IMR-90 (cell line): Measurements from ENCODE around the gene CA5B. TPM values are rescaled to one million over a fixed set of nuclear protein-coding genes. Genes with fewer than 3 reads are reported as not detected.

Source experiments
- ATAC-seq: fragments of 200-7000 bp; cut with Tn5 transposase; 2 replicates; pipeline ENCODE4 v1.9.1; 2020; ENCODE audit warnings: low read depth, mild to moderate bottlenecking, moderate library complexity
- BruUV-seq: library from RNA; stranded (reverse); fragments of 400-500 nt; replicated peaks from 2 replicates; lab custom pipeline; 2021; lab: Mats Ljungman, UMichigan
- CTCF ChIA-PET: fragments of 300-600 bp; formaldehyde crosslinking; extraction: SDS; loops from one replicate; lab custom pipeline; 2021; ENCODE audit warnings: antibody characterized with exemption; lab: Yijun Ruan, JAX
- POLR2A ChIA-PET: fragments of 300-600 bp; sonication (Branson Sonifier 250); formaldehyde crosslinking; loops from one replicate; lab custom pipeline; 2022; ENCODE audit warnings: antibody characterized with exemption; ENCODE audit not compliant: unreplicated experiment; lab: Charles Lee
- DNase-seq: peaks from one replicate; pipeline ENCODE4 v3.0.0; 2013
- H2AFZ ChIP-seq: replicated peaks from 2 replicates; pipeline ENCODE3; 2013; ENCODE audit warnings: low read length, mild to moderate bottlenecking; ENCODE audit not compliant: poor library complexity
- H2AK5ac ChIP-seq: 2 replicates; pipeline ENCODE4 v1.6.1; 2013; ENCODE audit warnings: low read depth, low read length, inconsistent platforms
- H2AK9ac ChIP-seq: replicated peaks from 2 replicates; pipeline ENCODE3; 2013; ENCODE audit warnings: mild to moderate bottlenecking, low read depth, low read length, moderate library complexity; ENCODE audit not compliant: poor library complexity
- H2BK120ac ChIP-seq: 2 replicates; pipeline ENCODE4 v1.6.1; 2013; ENCODE audit warnings: low read depth, low read length, inconsistent platforms
- H2BK15ac ChIP-seq: 3 replicates; pipeline ENCODE4 v1.6.1; 2013; ENCODE audit warnings: low read depth, low read length, inconsistent platforms
- H2BK20ac ChIP-seq: 2 replicates; pipeline ENCODE4 v1.6.1; 2013; ENCODE audit warnings: low read depth, mild to moderate bottlenecking, inconsistent platforms, low read length, moderate library complexity
- H2BK5ac ChIP-seq: 2 replicates; pipeline ENCODE4 v1.6.1; 2013; ENCODE audit warnings: mild to moderate bottlenecking, low read depth, low read length, inconsistent platforms; ENCODE audit not compliant: poor library complexity, severe bottlenecking
- H3K14ac ChIP-seq: replicated peaks from 2 replicates; pipeline ENCODE4 v1.6.1; 2013; ENCODE audit warnings: low read depth, low read length, inconsistent platforms
- H3K18ac ChIP-seq: 2 replicates; pipeline ENCODE4 v1.6.1; 2013; ENCODE audit warnings: low read depth, low read length, control low read depth
- H3K23ac ChIP-seq: 2 replicates; pipeline ENCODE4 v1.6.1; 2013; ENCODE audit warnings: low read depth, low read length, inconsistent platforms
- H3K27ac ChIP-seq: 2 replicates; pipeline ENCODE4 v1.5.1; 2013; ENCODE audit warnings: mild to moderate bottlenecking, control low read depth, low read length; ENCODE audit not compliant: insufficient read depth
- H3K27me3 ChIP-seq: 2 replicates; pipeline ENCODE4 v1.6.1; 2013; ENCODE audit warnings: low read length; ENCODE audit not compliant: control insufficient read depth, insufficient read depth
- H3K36me3 ChIP-seq: 2 replicates; pipeline ENCODE4 v1.6.1; 2013; ENCODE audit warnings: low read length, mixed read lengths; ENCODE audit not compliant: control insufficient read depth, insufficient read depth
- H3K4ac ChIP-seq: 2 replicates; pipeline ENCODE4 v1.6.1; 2013; ENCODE audit warnings: low read depth, low read length, inconsistent platforms
- H3K4me1 ChIP-seq: 2 replicates; pipeline ENCODE4 v1.6.1; 2013; ENCODE audit warnings: low read length, mixed read lengths; ENCODE audit not compliant: control insufficient read depth, insufficient read depth
- H3K4me2 ChIP-seq: 2 replicates; pipeline ENCODE4 v1.6.1; 2013; ENCODE audit warnings: low read depth, mild to moderate bottlenecking, control low read depth, low read length, moderate library complexity
- H3K4me3 ChIP-seq: 2 replicates; pipeline ENCODE4 v1.5.1; 2013; ENCODE audit warnings: low read depth, mild to moderate bottlenecking, control low read depth, low read length, moderate library complexity; ENCODE audit not compliant: insufficient read depth
- H3K56ac ChIP-seq: 2 replicates; pipeline ENCODE4 v1.6.1; 2013; ENCODE audit warnings: low read length, inconsistent platforms; ENCODE audit not compliant: insufficient read depth; ENCODE audit errors: extremely low read depth
- H3K79me1 ChIP-seq, 2 experiments: 2 replicates each; pipeline ENCODE4 v1.6.1; 2013; ENCODE audit warnings: low read length in 2 of 2, inconsistent platforms in 1 of 2, low read depth in 1 of 2
- H3K9ac ChIP-seq: 2 replicates; pipeline ENCODE4 v1.6.1; 2013; ENCODE audit warnings: low read depth, low read length, control low read depth
- H3K9me1 ChIP-seq: 2 replicates; pipeline ENCODE4 v1.6.1; 2013; ENCODE audit warnings: low read length, inconsistent platforms; ENCODE audit not compliant: insufficient read depth
- H3K9me3 ChIP-seq: 2 replicates; pipeline ENCODE4 v1.6.1; 2013; ENCODE audit warnings: low read length; ENCODE audit not compliant: control insufficient read depth, insufficient read depth
- H4K20me1 ChIP-seq: 2 replicates; pipeline ENCODE4 v1.6.1; 2013; ENCODE audit warnings: low read length, inconsistent platforms; ENCODE audit not compliant: insufficient read depth
- H4K5ac ChIP-seq: 2 replicates; pipeline ENCODE4 v1.6.1; 2013; ENCODE audit warnings: mild to moderate bottlenecking, low read depth, low read length, control low read depth
- H4K8ac ChIP-seq, 2 experiments: 2 replicates each; pipeline ENCODE4 v1.6.1; 2013; ENCODE audit warnings: low read depth in 2 of 2, low read length in 2 of 2, control low read depth in 1 of 2, inconsistent platforms in 1 of 2
- H4K91ac ChIP-seq: 2 replicates; pipeline ENCODE4 v1.6.1; 2013; ENCODE audit warnings: low read depth, low read length, inconsistent platforms; ENCODE audit not compliant: insufficient read depth
- CEBPB ChIP-seq: IDR thresholded peaks from 2 replicates; pipeline ENCODE4 v1.6.1; 2012; ENCODE audit warnings: low read depth, low read length, improper control_type of control experiment
- MXI1 ChIP-seq: IDR thresholded peaks from 2 replicates; pipeline ENCODE4 v1.6.1; 2012; ENCODE audit warnings: low read depth, mild to moderate bottlenecking, low read length, moderate library complexity, borderline replicate concordance
- RFX5 ChIP-seq: IDR thresholded peaks from 2 replicates; pipeline ENCODE4 v1.8.0; 2012; ENCODE audit warnings: low read depth, mild to moderate bottlenecking, low read length, moderate library complexity
- SMC3 ChIP-seq: fragments of 150-350 bp; IDR thresholded peaks from 2 replicates; pipeline ENCODE4 v1.6.1; 2016; ENCODE audit warnings: low read depth, mild to moderate bottlenecking, antibody characterized with exemption, low read length, moderate library complexity
- WGBS, 2 experiments: methylation state at CpG; one replicate each; pipeline versions ENCODE4 v1.1.5 to v1.1.7; 2013; ENCODE audit warnings: missing lambda C conversion rate in 2 of 2; ENCODE audit not compliant: insufficient read length in 1 of 2; ENCODE audit errors: extremely low coverage in 2 of 2; 5-methylcytosine and 5-hydroxymethylcytosine counted together
- dilution Hi-C: fragments of 300-500 bp; cut with HindIII; formaldehyde crosslinking; loops from one replicate; pipeline ENCODE4 v1.14.3; 2018; ENCODE audit warnings: low sequenced_read_pairs; ENCODE audit not compliant: unreplicated experiment
- in situ Hi-C: fragments of 300-500 bp; cut with MboI; formaldehyde crosslinking; loops from 3 replicates; pipeline ENCODE4 v1.14.3; 2019; ENCODE audit warnings: low sequenced_read_pairs, inconsistent platforms, mixed read lengths
- intact Hi-C: fragments of 100-400 bp; cut with micrococcal nuclease; formaldehyde crosslinking; loops from 2 replicates; pipeline ENCODE4 v1.10.0; 2022
- polyA plus RNA-seq, 3 experiments: library from polyadenylated mRNA; depleted of rRNA; stranded (reverse); fragments of >200 nt; gene quantifications; 2 replicates each; pipeline ENCODE4 v1.2.3, GENCODE V29; 2012; ENCODE audit warnings: low replicate concordance in 1 of 3
- total RNA-seq: library from RNA; depleted of rRNA; stranded (reverse); fragments of >200 nt; gene quantifications from 2 replicates; pipeline ENCODE4 v1.2.3, GENCODE V29; 2012

Gene CA5B
- total and polyA plus RNA-seq, 2 of the 4 experiments (the other 2 are of a cell fraction): 3.5 to 5.4 TPM

DNA sequence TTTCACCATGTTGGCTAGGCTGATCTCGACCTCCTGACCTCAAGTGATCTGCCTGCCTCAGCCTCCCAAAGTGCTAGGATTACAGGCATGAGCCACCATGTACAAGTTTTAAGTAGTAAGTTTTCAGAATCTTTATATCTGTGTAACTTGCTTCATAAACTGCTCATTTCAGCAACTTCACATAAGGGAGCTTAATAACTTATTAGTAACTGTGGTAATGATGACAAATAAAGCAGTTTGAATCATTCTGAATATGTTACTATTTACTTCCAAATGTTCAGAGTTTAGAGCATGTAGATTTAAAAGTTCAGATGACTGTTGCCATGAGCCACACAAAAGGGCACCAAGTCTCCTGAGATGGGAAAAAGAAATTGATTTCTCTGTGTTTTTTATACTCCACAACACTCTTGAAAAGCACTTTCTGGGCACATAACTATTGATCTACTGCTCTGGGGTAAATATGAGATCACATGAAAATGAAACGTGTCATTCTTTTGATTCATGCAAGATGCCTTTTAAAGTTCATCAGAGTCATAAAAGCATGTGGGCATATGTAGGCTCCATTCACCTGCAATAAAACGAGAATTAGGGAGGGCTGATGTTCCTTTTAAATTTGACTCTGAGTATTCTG lies 14.1 kb upstream of the CA5B start:
- Histone ChIP-seq H3K4me1 (no peaks in the 10 kb centered on the region), H2BK5ac (no peak overlapping the region), H2AFZ (no peak overlapping the region), H3K4me3 (no peak overlapping the region), H2AK9ac (no peak overlapping the region), H3K27ac (no peak overlapping the region), H3K56ac (no peak overlapping the region), H3K14ac (no peak overlapping the region), H3K36me3 (no peaks in the 10 kb centered on the region), H4K5ac (no peak overlapping the region), H4K8ac (no peak overlapping the region), H3K4ac (no peak overlapping the region), H2BK120ac (no peak overlapping the region), H2BK15ac (no peak overlapping the region), H3K9ac (no peak overlapping the region), H3K9me3 (no peaks in the 10 kb centered on the region), H3K79me1 (no peaks in the 10 kb centered on the region), H3K23ac (no peak overlapping the region), H4K91ac (no peak overlapping the region), H3K9me1 (no peaks in the 10 kb centered on the region), H3K4me2 (no peak overlapping the region), H2AK5ac (no peak overlapping the region), H3K27me3 (no peaks in the 10 kb centered on the region), H3K18ac (no peak overlapping the region), H4K20me1 (no peaks in the 10 kb centered on the region), H2BK20ac (no peak overlapping the region)
- ChIA-PET CTCF (no interaction called here), POLR2A (no interaction called here)
- 80% methylated on average over 1 of the region's 3 CpGs; no CpG with 5 or more reads in 1 of the 2 experiments for WGBS, 2 experiments
- in situ Hi-C loops (no loop called here), dilution Hi-C loops (no loop called here), intact Hi-C loops (no loop called here)
- DNase-seq: no peak
- no peak for ATAC-seq
- TF ChIP-seq SMC3 (no peak), MXI1 (no peak), CEBPB (no peak), RFX5 (no peak)
- no TSS peak for BruUV-seq
